HEK293T (cell line): Measurements from ENCODE around the gene KLHL30.

Experiments used
- ARNT ChIP-seq: fragments of 450-650 bp; IDR thresholded peaks from 2 replicates; pipeline ENCODE4 v1.6.1; 2017; ENCODE audit warnings: mild to moderate bottlenecking
- FOXK2 ChIP-seq: fragments of 450-650 bp; IDR thresholded peaks from 2 replicates; pipeline ENCODE4 v1.6.1; 2016; ENCODE audit warnings: mild to moderate bottlenecking
- HDGF ChIP-seq: fragments of 450-650 bp; IDR thresholded peaks from 2 replicates; pipeline ENCODE4 v1.6.1; 2017; ENCODE audit warnings: antibody characterized with exemption, borderline replicate concordance
- L3MBTL2 ChIP-seq: fragments of 450-650 bp; conservative IDR thresholded peaks from 2 replicates; pipeline ENCODE4 v1.6.1; 2016; ENCODE audit warnings: mild to moderate bottlenecking
- SP1 ChIP-seq: fragments of 450-650 bp; IDR thresholded peaks from 2 replicates; pipeline ENCODE4 v1.6.1; 2017
- SUZ12 ChIP-seq: fragments of 450-650 bp; IDR thresholded peaks from 2 replicates; pipeline ENCODE4 v1.6.1; 2016; ENCODE audit warnings: mild to moderate bottlenecking
- TARDBP ChIP-seq: fragments of 450-650 bp; IDR thresholded peaks from 2 replicates; pipeline ENCODE4 v1.6.1; 2016
- TF ChIP-seq, protein P1 (sequence below): fragments of 450-650 bp; IDR thresholded peaks from 2 replicates; pipeline ENCODE4 v1.6.1; 2016

DNA sequence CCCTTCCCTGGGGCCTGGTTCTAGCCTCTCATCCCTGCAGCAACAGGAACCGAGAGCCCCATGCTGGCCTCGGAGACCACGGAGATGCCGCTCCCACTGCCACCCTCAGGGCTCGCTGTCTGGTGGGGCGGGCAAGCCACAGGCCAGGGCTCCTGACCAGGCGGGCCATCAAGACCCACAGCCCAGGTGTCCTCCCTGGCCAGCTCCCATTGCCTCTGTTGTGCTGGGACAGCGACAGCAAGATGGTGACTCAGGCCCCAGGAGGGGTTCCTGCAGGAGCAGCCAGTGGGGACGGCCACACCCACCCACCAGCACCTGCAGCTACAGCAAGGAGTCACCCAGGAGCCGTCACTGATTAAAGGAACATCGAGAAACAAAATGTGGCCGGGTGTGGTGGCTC, 7.4 kb downstream of the KLHL30 start:
- TF ChIP-seq, protein P1, sequence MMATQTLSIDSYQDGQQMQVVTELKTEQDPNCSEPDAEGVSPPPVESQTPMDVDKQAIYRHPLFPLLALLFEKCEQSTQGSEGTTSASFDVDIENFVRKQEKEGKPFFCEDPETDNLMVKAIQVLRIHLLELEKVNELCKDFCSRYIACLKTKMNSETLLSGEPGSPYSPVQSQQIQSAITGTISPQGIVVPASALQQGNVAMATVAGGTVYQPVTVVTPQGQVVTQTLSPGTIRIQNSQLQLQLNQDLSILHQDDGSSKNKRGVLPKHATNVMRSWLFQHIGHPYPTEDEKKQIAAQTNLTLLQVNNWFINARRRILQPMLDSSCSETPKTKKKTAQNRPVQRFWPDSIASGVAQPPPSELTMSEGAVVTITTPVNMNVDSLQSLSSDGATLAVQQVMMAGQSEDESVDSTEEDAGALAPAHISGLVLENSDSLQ, result no peak
- TF ChIP-seq HDGF (no peak), TARDBP (no peak), SP1 (no peak), SUZ12 (no peak), L3MBTL2 (no peak), FOXK2 (no peak), ARNT (no peak)
